Caco-2 (cell line): ENCODE measurements around the gene SEC22A. TPM values are rescaled to one million over a fixed set of nuclear protein-coding genes. Genes with fewer than 3 reads are reported as not detected.

Experiments
- BruUV-seq: library from RNA; stranded (reverse); fragments of 400-500 nt; replicated peaks from 2 replicates; lab custom pipeline; 2021; lab: Mats Ljungman, UMichigan
- CTCF ChIA-PET: fragments of 300-600 bp; sonication (Branson Sonifier 250); formaldehyde crosslinking; loops from one replicate; lab custom pipeline; 2022; ENCODE audit warnings: antibody characterized with exemption; lab: Charles Lee
- POLR2A ChIA-PET: fragments of 300-600 bp; sonication (Branson Sonifier 250); formaldehyde crosslinking; loops from one replicate; lab custom pipeline; 2022; ENCODE audit warnings: antibody characterized with exemption; lab: Charles Lee
- DNase-seq, 2 experiments: peaks; one replicate each; pipeline versions ENCODE4 v3.0.0 to v3.0.0-alpha.2; 2020 to 2022
- H3K27me3 ChIP-seq: replicated peaks from 2 replicates; pipeline ENCODE4 v1.6.0; 2011; ENCODE audit warnings: low read length; ENCODE audit not compliant: control insufficient read depth, insufficient read depth
- H3K36me3 ChIP-seq: 2 replicates; pipeline ENCODE4 v1.5.1; 2011; ENCODE audit warnings: low read length; ENCODE audit not compliant: control insufficient read depth, insufficient read depth
- H3K4me1 ChIP-seq: fragments of 250-450 bp; sonication (Bioruptor Pico); 2 replicates; pipeline ENCODE4 v1.5.1; 2020; ENCODE audit warnings: mild to moderate bottlenecking
- H3K4me3 ChIP-seq: 2 replicates; pipeline ENCODE4 v1.5.1; 2011; ENCODE audit warnings: low read depth, mild to moderate bottlenecking, control low read depth, low read length
- H3K9me3 ChIP-seq: fragments of 250-450 bp; sonication (Bioruptor Pico); 2 replicates; pipeline ENCODE4 v1.5.1; 2020; ENCODE audit warnings: mild to moderate bottlenecking, moderate library complexity
- H3K27ac Mint-ChIP-seq: one replicate; pipeline ENCODE4 v1.8.0; 2022; ENCODE audit warnings: mixed read lengths; ENCODE audit not compliant: unreplicated experiment
- H3K27me3 Mint-ChIP-seq: one replicate; pipeline ENCODE4 v1.8.0; 2022; ENCODE audit warnings: mixed read lengths; ENCODE audit not compliant: insufficient read depth, unreplicated experiment
- H3K36me3 Mint-ChIP-seq: one replicate; pipeline ENCODE4 v1.8.0; 2022; ENCODE audit warnings: mild to moderate bottlenecking, mixed read lengths; ENCODE audit not compliant: insufficient read depth, unreplicated experiment
- H3K4me1 Mint-ChIP-seq: one replicate; pipeline ENCODE4 v1.8.0; 2022; ENCODE audit warnings: low read depth, mixed read lengths; ENCODE audit not compliant: unreplicated experiment
- H3K4me3 Mint-ChIP-seq: one replicate; pipeline ENCODE4 v1.8.0; 2022; ENCODE audit warnings: mild to moderate bottlenecking, moderate library complexity, mixed read lengths; ENCODE audit not compliant: unreplicated experiment
- H3K9me3 Mint-ChIP-seq: one replicate; pipeline ENCODE4 v1.8.0; 2022; ENCODE audit warnings: mixed read lengths; ENCODE audit not compliant: unreplicated experiment
- intact Hi-C: fragments of 100-400 bp; cut with micrococcal nuclease; formaldehyde crosslinking; loops from one replicate; pipeline ENCODE4 v1.10.0; 2022; ENCODE audit not compliant: unreplicated experiment
- total RNA-seq: library from RNA; stranded (reverse); gene quantifications from 2 replicates; pipeline ENCODE4 v1.2.3, GENCODE V29; 2022
- TF ChIP-seq, protein P1 (sequence below), 2 experiments: fragments of 200-600 bp in 1 of 2; IDR thresholded peaks; 1 replicate in 1 of 2; 2 replicates in 1 of 2; pipeline versions ENCODE4 v1.5.1 to v1.8.0; 2011 to 2022; ENCODE audit warnings: antibody characterized with exemption in 1 of 2, control low read depth in 1 of 2, inconsistent platforms in 1 of 2, low read depth in 1 of 2, low read length in 1 of 2, mild to moderate bottlenecking in 1 of 2, moderate library complexity in 1 of 2; ENCODE audit not compliant: insufficient read depth in 1 of 2, severe bottlenecking in 1 of 2, unreplicated experiment in 1 of 2

SEC22A gene
- total RNA-seq, 1 experiment from 2014 or later: 17.7 TPM

DNA sequence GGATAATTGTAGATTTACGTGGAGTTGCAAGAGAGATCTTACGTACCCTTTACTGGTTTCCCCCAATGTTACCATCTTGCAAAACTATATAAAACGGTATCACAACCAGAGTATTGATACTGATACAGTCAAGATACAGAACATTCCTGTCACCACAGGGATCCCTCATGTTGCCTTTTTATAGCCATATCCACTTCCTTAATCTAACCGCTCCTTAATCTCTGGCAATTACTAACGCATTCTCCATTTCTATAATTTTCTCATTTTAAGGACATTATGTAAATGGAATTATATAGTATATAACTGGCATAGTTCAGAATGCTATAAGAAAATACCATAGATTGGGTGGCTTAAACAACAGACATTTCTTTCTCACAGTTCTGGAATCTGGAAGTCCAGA is 61.1 kb downstream of the SEC22A start:
- POLR2A ChIA-PET: no interaction called here
- Histone ChIP-seq H3K27me3 (no peaks in the 10 kb centered on the region), H3K4me3 (no peak overlapping the region), H3K36me3 (no peaks in the 10 kb centered on the region), H3K4me1 (no peaks in the 10 kb centered on the region), H3K9me3 (no peaks in the 10 kb centered on the region)
- BruUV-seq: no TSS peak
- no peak for DNase-seq
- CTCF ChIA-PET: no interaction called here
- H3K4me3 Mint-ChIP-seq: no peak overlapping the region
- no peaks in the 10 kb centered on the region for H3K9me3 Mint-ChIP-seq
- H3K27ac Mint-ChIP-seq: no peak overlapping the region
- no peaks in the 10 kb centered on the region for H3K27me3 Mint-ChIP-seq
- TF ChIP-seq, protein P1, sequence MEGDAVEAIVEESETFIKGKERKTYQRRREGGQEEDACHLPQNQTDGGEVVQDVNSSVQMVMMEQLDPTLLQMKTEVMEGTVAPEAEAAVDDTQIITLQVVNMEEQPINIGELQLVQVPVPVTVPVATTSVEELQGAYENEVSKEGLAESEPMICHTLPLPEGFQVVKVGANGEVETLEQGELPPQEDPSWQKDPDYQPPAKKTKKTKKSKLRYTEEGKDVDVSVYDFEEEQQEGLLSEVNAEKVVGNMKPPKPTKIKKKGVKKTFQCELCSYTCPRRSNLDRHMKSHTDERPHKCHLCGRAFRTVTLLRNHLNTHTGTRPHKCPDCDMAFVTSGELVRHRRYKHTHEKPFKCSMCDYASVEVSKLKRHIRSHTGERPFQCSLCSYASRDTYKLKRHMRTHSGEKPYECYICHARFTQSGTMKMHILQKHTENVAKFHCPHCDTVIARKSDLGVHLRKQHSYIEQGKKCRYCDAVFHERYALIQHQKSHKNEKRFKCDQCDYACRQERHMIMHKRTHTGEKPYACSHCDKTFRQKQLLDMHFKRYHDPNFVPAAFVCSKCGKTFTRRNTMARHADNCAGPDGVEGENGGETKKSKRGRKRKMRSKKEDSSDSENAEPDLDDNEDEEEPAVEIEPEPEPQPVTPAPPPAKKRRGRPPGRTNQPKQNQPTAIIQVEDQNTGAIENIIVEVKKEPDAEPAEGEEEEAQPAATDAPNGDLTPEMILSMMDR (IDR thresholded peaks at IDR 0.05; ENCODE audit: insufficient read depth in 1 of 2, low read depth in 1 of 2, low read length in 1 of 2, severe bottlenecking in 1 of 2, unreplicated experiment in 1 of 2): no peak
- H3K36me3 Mint-ChIP-seq: peaks cover 6% of the 10 kb centered on the region
- no peaks in the 10 kb centered on the region for H3K4me1 Mint-ChIP-seq
- intact Hi-C loops: no loop called here

DNA sequence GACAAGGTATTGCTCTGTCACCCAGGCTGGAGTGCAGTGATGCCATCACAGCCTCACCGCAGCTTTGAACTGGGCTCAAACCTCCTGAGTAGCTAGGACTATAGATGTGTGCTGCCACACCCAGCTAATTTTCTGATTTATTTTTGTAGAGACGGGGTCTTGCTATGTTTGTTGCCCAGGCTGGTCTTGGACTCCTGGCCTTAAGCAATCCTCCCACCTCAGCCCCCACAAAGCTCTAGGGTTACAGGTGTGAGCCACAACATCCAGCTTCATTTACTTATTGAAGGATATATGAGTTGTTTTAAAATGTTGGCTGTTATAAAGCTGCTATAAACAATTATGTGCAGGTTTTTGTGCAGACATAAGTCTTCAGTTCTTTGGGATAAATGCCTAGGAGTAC is 62.2 kb downstream of the SEC22A start:
- no peak overlapping the region for H3K27ac Mint-ChIP-seq
- no TSS peak for BruUV-seq
- H3K9me3 ChIP-seq: no peaks in the 10 kb centered on the region
- no peaks in the 10 kb centered on the region for H3K9me3 Mint-ChIP-seq
- no peak overlapping the region for H3K4me3 Mint-ChIP-seq
- CTCF ChIA-PET: interaction anchor here (0.7 kb wide), 1 partner anchor 231 kb away, joined by 3 read pairs; no protein-coding TSS in a partner anchor
- no peaks in the 10 kb centered on the region for H3K27me3 Mint-ChIP-seq
- H3K4me1 Mint-ChIP-seq: no peaks in the 10 kb centered on the region
- peaks cover 6% of the 10 kb centered on the region for H3K36me3 Mint-ChIP-seq
- TF ChIP-seq, protein P1 (IDR thresholded peaks at IDR 0.05; ENCODE audit: insufficient read depth in 1 of 2, low read depth in 1 of 2, low read length in 1 of 2, severe bottlenecking in 1 of 2, unreplicated experiment in 1 of 2): no peak
- no peaks in the 10 kb centered on the region for H3K27me3 ChIP-seq
- POLR2A ChIA-PET: no interaction called here
- intact Hi-C loops: no loop called here
- H3K4me1 ChIP-seq: no peaks in the 10 kb centered on the region
- no peaks in the 10 kb centered on the region for H3K36me3 ChIP-seq
- no peak overlapping the region for H3K4me3 ChIP-seq
- DNase-seq: no peak

DNA sequence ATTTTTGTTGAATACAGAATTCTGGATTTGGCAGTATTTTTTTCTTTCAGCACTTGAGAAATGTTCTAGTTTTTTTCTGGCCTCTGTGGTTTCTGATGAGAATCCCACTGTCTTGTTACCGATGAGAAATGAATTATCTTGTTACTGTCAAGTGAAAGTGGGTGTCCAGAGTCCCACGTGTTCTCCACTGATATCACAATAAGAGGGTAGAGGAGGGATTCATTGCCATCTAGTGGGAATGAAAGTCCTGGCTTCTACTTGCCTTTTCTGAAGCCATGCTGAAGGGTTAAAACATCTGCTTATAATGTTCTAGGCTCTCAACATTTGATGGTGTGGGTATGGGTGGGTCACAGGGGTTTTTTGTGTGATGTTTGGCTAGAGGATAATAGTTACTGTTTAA is 66.1 kb downstream of the SEC22A start:
- no peaks in the 10 kb centered on the region for H3K9me3 Mint-ChIP-seq
- Histone ChIP-seq H3K4me1 (no peaks in the 10 kb centered on the region), H3K9me3 (no peaks in the 10 kb centered on the region), H3K36me3 (no peaks in the 10 kb centered on the region), H3K27me3 (no peaks in the 10 kb centered on the region), H3K4me3 (no peak overlapping the region)
- CTCF ChIA-PET: no interaction called here
- TF ChIP-seq, protein P1 (IDR thresholded peaks at IDR 0.05; ENCODE audit: insufficient read depth in 1 of 2, low read depth in 1 of 2, low read length in 1 of 2, severe bottlenecking in 1 of 2, unreplicated experiment in 1 of 2): peak in 1 of 2 experiments; percentile 16
- POLR2A ChIA-PET: no interaction called here
- intact Hi-C loops: no loop called here
- H3K27ac Mint-ChIP-seq: no peak overlapping the region
- H3K36me3 Mint-ChIP-seq: peaks cover 6% of the 10 kb centered on the region
- H3K4me1 Mint-ChIP-seq: no peaks in the 10 kb centered on the region
- no peak overlapping the region for H3K4me3 Mint-ChIP-seq
- BruUV-seq: no TSS peak
- no peaks in the 10 kb centered on the region for H3K27me3 Mint-ChIP-seq
- no peak for DNase-seq
